NCI-H526 treated with DMSO at 0.1 percent for 48 hours (cell line): ENCODE data around the gene AOC1.
"Not testable (repeated sequence)": the region's sequence is repeated elsewhere in the genome, so short reads cannot be mapped to it uniquely, and the experiment has no call there.

Experiments
- DNase-seq: peaks from one replicate; lab custom pipeline; 2025; lab: John Stamatoyannopoulos, UW

The AOC1 gene

GRCh38 chr7:150897502-150898474 is 45.5 kb downstream of the AOC1 start:
- DNase-seq: peak; percentile 94

DNA sequence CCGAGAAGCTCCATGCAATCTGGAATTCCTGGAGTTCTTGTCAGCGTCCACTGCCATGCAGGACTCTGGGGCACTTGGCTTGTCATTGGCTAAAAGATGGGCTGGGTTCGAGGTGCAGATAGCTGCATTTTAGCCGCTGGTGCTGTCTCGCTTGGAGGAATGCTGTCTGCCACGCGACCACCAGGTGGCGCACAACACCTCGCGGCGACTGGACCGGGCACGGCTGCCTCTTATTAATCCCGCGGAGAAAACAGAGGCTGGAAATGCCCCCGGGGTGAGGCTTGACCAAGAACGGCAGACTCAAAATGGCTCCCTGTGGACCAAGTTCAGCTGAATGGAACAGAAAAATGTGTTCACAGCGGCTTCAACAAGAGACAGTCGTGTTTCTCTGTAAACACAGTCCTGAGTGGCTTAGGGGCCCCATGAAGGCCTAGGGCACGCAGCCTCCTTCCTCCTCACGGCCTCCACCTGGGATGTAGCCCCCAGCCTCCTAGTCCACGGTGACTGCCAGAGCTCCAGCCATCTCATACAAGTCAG is 46.2 kb downstream of the AOC1 start:
- DNase-seq: peak; percentile 52

DNA sequence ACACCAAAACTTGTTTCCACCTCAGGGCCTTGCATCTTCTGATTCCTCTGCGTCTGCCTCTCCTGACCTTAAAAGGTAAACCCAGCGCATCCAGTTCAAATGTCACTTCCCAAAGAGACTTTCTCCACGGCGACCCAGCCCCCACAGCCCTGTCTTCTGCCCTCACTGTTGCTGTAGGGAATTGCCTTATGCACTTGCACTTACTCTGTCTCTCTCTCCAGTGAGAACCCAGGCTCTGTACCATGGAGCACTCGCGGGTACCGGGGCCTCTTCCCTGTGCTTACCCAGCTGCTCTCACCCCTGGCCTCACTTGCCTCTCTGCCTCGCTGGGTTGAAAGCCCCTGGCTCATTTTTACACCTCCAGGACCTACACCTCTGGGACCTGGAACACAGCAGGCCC is 48.4 kb downstream of the AOC1 start:
- DNase-seq: no peak

- DNase-seq: no peak
These were observed 49.1 kb downstream of the AOC1 start for GRCh38 chr7:150901160-150902035.

GRCh38 chr7:150902078-150903033 is 50.0 kb downstream of the AOC1 start:
- DNase-seq: no peak

- no peak for DNase-seq
These were observed 51.3 kb downstream of the AOC1 start for GRCh38 chr7:150903606-150904005.

DNA sequence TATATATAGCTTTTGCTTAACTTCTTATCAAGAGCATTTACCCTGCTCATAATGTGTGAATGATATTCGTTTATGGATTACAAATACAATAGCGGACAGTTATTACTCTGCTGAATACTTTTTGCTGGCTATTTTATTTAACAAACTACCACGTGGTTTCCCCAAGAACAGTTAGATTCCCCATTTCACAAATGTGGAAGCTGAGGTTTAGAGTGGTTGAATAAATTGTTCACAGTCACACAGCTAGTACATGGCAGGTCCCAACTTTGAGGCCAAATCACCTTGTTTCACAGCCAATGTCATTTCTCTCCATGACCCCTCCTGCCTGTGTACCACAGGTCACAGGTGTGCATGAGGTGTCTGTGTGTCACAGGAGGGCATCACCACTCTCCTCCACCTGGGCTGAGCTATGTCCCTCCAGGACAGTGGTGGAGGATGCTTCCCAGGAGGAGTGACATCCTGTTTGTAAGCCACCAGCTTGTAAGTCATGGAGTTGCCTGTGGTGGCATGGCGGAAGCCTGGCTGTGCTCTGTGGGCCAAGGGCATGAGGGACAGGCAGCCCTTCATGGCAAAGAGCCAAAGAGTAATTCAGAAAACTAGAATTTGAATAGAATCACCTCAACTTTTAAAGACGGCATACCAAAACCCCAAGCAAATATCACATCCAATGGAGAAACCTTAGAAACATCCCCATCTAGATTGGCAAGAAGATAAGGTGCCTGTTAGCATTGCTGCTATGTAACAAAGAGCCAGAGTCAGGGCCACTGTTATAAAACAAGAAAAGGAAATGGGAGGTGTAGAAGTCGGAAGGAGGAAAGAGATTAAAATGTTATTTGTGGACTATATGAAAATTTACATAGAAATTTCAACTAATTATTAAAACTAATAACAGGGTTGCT is 51.9 kb downstream of the AOC1 start:
- DNase-seq: no peak

- no peak for DNase-seq
These were observed 55.9 kb downstream of the AOC1 start for GRCh38 chr7:150908173-150908572.

DNA sequence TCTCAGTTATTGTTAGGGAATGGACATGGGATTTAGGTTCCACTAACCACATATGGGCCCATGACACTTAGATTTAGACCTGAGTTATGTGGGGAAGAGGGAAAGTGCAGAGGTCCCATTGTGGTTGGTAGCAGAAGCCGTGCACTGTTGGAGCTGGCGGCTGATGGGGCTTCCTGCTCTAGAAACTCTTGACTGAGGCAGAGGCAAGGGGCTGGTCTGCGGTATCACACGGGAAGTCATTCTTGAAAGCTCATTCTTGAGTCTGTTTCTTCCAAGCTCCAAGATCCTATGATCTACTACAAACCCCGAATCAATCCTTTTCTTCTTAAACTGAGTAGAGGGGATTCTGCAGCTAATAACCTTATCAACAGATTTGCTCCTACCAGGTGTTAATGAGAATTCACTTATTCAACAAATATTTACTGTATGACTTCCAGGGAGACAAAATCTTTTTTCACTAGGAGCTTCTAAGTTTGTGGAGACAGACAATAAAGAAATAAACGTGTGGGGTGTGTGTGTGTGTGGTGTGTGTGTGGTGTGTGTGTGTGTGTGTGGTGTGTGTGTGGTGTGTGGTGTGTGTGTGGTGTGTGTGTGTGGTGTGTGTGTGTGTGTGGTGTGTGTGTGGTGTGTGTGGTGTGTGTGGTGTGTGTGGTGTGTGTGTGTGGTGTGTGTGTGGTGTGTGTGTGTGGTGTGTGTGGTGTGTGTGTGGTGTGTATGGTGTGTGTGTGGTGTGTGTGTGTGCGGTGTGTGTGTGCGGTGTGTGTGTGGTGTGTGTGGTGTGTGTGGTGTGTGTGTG is 57.1 kb downstream of the AOC1 start:
- DNase-seq: no peak

DNA sequence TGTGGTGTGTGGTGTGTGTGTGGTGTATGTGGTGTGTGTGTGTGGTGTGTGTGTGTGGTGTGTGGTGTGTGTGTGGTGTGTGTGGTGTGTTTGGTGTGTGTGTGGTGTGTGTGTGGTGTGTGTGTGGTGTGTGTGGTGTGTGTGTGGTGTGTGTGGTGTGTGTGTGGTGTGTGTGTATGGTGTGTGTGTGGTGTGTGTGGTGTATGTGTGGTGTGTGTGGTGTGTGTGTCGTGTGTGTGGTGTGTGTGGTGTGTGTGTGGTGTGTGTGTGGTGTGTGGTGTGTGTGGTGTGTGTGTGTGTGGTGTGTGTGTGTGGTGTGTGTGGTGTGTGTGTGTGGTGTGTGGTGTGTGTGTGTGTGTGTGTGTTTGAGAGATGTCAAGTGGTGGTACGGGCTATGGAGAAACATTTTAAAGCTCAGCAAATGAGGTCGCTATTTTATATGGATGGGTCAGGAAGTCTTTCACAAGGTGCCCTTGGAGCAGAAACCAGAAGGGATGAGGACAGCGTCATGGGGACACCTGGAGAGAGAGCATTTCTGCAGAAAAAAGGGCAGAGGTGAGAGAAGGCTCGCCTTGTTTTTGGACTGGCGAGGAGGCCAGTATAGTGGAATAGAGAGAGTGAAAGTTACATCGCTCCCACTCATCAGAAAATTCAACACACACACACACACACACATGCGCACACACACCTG is 58.1 kb downstream of the AOC1 start:
- not testable (repeated sequence) for DNase-seq

DNA sequence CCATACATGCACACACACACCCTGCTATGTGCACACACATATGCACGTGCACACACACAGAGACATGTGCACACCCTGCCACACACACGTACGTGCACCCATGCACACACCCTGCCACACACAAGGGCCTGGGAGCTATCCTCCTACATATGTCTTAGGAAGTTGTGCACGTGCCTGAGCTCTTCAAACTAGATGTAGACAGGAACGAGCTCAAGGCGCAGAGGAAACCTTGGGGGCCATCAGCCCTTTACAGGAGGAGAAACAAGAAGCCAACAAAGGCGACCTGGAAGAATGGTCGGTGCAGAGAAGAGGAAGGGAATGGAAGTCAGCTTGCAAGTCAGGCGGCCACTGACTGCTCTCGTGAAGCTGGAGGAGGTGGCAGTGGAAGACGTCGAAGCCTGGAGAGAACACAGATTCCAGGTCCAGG is 58.7 kb downstream of the AOC1 start:
- DNase-seq: no peak
